Measurements from ENCODE around the gene HMGCL.

Gene HMGCL

DNA sequence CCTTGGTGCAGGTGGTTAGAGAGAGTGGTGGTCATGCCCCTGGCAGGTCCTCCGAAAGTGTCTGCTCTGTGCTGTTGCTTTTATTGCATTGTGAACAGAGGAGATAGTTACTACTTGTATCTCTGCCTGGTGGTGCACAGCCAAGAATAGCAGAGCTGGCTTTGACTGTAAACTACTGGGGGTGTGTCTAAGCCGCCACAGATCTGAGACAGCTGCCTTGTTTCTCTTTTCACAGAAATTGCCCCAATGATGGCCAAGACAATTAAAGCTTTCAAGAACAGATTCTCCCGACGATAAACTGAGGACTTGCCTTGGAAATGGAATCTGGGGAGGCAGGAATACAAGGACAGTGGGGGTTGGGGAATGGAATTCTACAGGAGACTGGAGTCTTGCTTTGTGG, 66.0 kb downstream of the HMGCL start:
- peaks cover 8% of the 10 kb centered on the region for H3K4me1 ChIP-seq (ENCODE audit: control insufficient read depth, insufficient read depth, low read length)
- no peaks in the 10 kb centered on the region for H3K27me3 ChIP-seq (ENCODE audit: control insufficient read depth, insufficient read depth, low read length)
- no peaks in the 10 kb centered on the region for H3K9me3 ChIP-seq (replicated peaks; ENCODE audit: low read length)
- H3K36me3 ChIP-seq (ENCODE audit: insufficient read depth, low read length), result peaks cover 89% of the 10 kb centered on the region
- H3K4me2 ChIP-seq (ENCODE audit: low read length), result no peak overlapping the region
- H3K9ac ChIP-seq (ENCODE audit: low read depth, low read length), result no peak overlapping the region
- H3K4me3 ChIP-seq (ENCODE audit: low read length), result no peak overlapping the region

DNA sequence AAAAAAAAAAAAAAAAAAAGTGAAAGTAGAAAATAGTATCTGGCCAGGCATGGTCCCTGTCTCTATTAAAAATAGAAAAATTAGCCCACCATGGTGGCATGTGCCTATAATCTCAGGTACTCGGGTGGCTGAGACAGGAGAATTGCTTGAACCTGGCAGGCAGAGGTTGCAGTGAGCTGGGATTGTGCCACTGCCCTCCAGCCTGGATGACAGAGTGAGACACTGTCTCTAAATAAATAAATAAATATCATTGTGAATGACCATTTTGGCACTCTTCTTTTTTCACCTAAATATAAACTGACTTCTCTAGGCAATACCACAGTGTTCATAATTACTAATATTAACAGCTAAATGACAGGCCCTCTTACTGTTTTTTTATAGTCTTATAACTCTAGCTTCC, 67.4 kb downstream of the HMGCL start:
- H3K4me1 ChIP-seq (ENCODE audit: control insufficient read depth, insufficient read depth, low read length), result peaks cover 8% of the 10 kb centered on the region
- no peak overlapping the region for H3K4me2 ChIP-seq (ENCODE audit: low read length)
- H3K36me3 ChIP-seq (ENCODE audit: insufficient read depth, low read length), result peaks cover 91% of the 10 kb centered on the region
- H3K9ac ChIP-seq (ENCODE audit: low read depth, low read length), result no peak overlapping the region
- no peaks in the 10 kb centered on the region for H3K9me3 ChIP-seq (replicated peaks; ENCODE audit: low read length)
- no peak overlapping the region for H3K4me3 ChIP-seq (ENCODE audit: low read length)
- no peaks in the 10 kb centered on the region for H3K27me3 ChIP-seq (ENCODE audit: control insufficient read depth, insufficient read depth, low read length)

DNA sequence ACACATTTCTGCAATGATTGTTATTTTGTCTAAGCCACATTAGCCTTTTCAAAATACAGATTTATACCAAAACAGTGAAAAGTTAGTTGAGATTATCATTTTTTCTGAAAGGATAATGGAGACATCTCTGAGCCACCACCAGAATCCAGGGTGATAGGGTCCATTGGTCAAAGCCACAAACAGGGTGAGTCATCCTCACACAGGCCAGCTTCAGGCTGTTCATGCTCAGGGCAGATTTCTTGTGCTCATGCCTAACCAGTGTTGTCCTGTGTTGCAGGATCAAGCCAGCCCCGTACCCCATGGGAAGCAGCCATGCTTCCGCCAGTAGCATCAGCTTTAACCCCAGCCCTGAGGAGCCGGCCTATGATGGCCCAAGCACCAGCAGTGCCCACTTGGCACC, 68.6 kb downstream of the HMGCL start:
- peaks cover 92% of the 10 kb centered on the region for H3K36me3 ChIP-seq (ENCODE audit: insufficient read depth, low read length)
- H3K4me2 ChIP-seq (ENCODE audit: low read length), result no peak overlapping the region
- H3K9me3 ChIP-seq (replicated peaks; ENCODE audit: low read length), result no peaks in the 10 kb centered on the region
- H3K27me3 ChIP-seq (ENCODE audit: control insufficient read depth, insufficient read depth, low read length), result no peaks in the 10 kb centered on the region
- no peak overlapping the region for H3K4me3 ChIP-seq (ENCODE audit: low read length)
- H3K4me1 ChIP-seq (ENCODE audit: control insufficient read depth, insufficient read depth, low read length), result peaks cover 8% of the 10 kb centered on the region
- H3K9ac ChIP-seq (ENCODE audit: low read depth, low read length), result no peak overlapping the region

DNA sequence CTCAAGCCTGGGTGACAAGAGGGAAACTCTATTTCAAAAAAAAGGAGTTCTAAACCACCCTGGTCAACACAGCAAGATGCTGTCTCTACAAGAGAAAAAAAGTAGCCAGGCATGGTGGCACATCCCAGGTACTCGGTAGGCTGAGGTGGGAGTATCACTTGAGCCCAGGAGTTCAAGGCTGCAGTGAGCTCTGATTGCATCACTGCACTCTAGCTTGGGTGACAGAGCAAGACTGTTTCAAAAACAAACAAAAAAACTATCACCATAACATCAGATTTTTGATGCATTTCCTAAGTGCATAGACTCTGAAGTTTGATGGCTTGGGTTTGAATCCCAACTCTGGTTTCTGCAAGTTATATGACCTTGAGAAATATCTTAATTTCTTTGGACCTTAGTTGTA, 72.3 kb downstream of the HMGCL start:
- H3K4me1 ChIP-seq (ENCODE audit: control insufficient read depth, insufficient read depth, low read length), result peaks cover 11% of the 10 kb centered on the region

More for the DNA sequence above, 72.3 kb downstream of the HMGCL start:
- Histone ChIP-seq H3K4me3 (ENCODE audit: low read length) (no peak overlapping the region), H3K27me3 (ENCODE audit: control insufficient read depth, insufficient read depth, low read length) (no peaks in the 10 kb centered on the region), H3K4me2 (ENCODE audit: low read length) (no peak overlapping the region), H3K36me3 (ENCODE audit: insufficient read depth, low read length) (peaks cover 82% of the 10 kb centered on the region), H3K9ac (ENCODE audit: low read depth, low read length) (no peak overlapping the region), H3K9me3 (replicated peaks; ENCODE audit: low read length) (no peaks in the 10 kb centered on the region)

All from skeletal muscle satellite cell (primary cell).